IMR-90 (cell line): ENCODE data around the gene KLK6. TPM values are rescaled to one million over a fixed set of nuclear protein-coding genes. Genes with fewer than 3 reads are reported as not detected.

ENCODE experiments used
- ATAC-seq: fragments of 200-7000 bp; cut with Tn5 transposase; 2 replicates; pipeline ENCODE4 v1.9.1; 2020; ENCODE audit warnings: low read depth, mild to moderate bottlenecking, moderate library complexity
- BruUV-seq: library from RNA; stranded (reverse); fragments of 400-500 nt; replicated peaks from 2 replicates; lab custom pipeline; 2021; lab: Mats Ljungman, UMichigan
- CTCF ChIA-PET: fragments of 300-600 bp; formaldehyde crosslinking; extraction: SDS; loops from one replicate; lab custom pipeline; 2021; ENCODE audit warnings: antibody characterized with exemption; lab: Yijun Ruan, JAX
- POLR2A ChIA-PET: fragments of 300-600 bp; sonication (Branson Sonifier 250); formaldehyde crosslinking; loops from one replicate; lab custom pipeline; 2022; ENCODE audit warnings: antibody characterized with exemption; ENCODE audit not compliant: unreplicated experiment; lab: Charles Lee
- DNase-seq: peaks from one replicate; pipeline ENCODE4 v3.0.0; 2013
- H2AFZ ChIP-seq: replicated peaks from 2 replicates; pipeline ENCODE3; 2013; ENCODE audit warnings: low read length, mild to moderate bottlenecking; ENCODE audit not compliant: poor library complexity
- H2AK5ac ChIP-seq: 2 replicates; pipeline ENCODE4 v1.6.1; 2013; ENCODE audit warnings: low read depth, low read length, inconsistent platforms
- H2AK9ac ChIP-seq: replicated peaks from 2 replicates; pipeline ENCODE3; 2013; ENCODE audit warnings: mild to moderate bottlenecking, low read depth, low read length, moderate library complexity; ENCODE audit not compliant: poor library complexity
- H2BK120ac ChIP-seq: 2 replicates; pipeline ENCODE4 v1.6.1; 2013; ENCODE audit warnings: low read depth, low read length, inconsistent platforms
- H2BK15ac ChIP-seq: 3 replicates; pipeline ENCODE4 v1.6.1; 2013; ENCODE audit warnings: low read depth, low read length, inconsistent platforms
- H2BK20ac ChIP-seq: 2 replicates; pipeline ENCODE4 v1.6.1; 2013; ENCODE audit warnings: low read depth, mild to moderate bottlenecking, inconsistent platforms, low read length, moderate library complexity
- H2BK5ac ChIP-seq: 2 replicates; pipeline ENCODE4 v1.6.1; 2013; ENCODE audit warnings: mild to moderate bottlenecking, low read depth, low read length, inconsistent platforms; ENCODE audit not compliant: poor library complexity, severe bottlenecking
- H3K14ac ChIP-seq: replicated peaks from 2 replicates; pipeline ENCODE4 v1.6.1; 2013; ENCODE audit warnings: low read depth, low read length, inconsistent platforms
- H3K18ac ChIP-seq: 2 replicates; pipeline ENCODE4 v1.6.1; 2013; ENCODE audit warnings: low read depth, low read length, control low read depth
- H3K23ac ChIP-seq: 2 replicates; pipeline ENCODE4 v1.6.1; 2013; ENCODE audit warnings: low read depth, low read length, inconsistent platforms
- H3K27ac ChIP-seq: 2 replicates; pipeline ENCODE4 v1.5.1; 2013; ENCODE audit warnings: mild to moderate bottlenecking, control low read depth, low read length; ENCODE audit not compliant: insufficient read depth
- H3K27me3 ChIP-seq: 2 replicates; pipeline ENCODE4 v1.6.1; 2013; ENCODE audit warnings: low read length; ENCODE audit not compliant: control insufficient read depth, insufficient read depth
- H3K36me3 ChIP-seq: 2 replicates; pipeline ENCODE4 v1.6.1; 2013; ENCODE audit warnings: low read length, mixed read lengths; ENCODE audit not compliant: control insufficient read depth, insufficient read depth
- H3K4ac ChIP-seq: 2 replicates; pipeline ENCODE4 v1.6.1; 2013; ENCODE audit warnings: low read depth, low read length, inconsistent platforms
- H3K4me1 ChIP-seq: 2 replicates; pipeline ENCODE4 v1.6.1; 2013; ENCODE audit warnings: low read length, mixed read lengths; ENCODE audit not compliant: control insufficient read depth, insufficient read depth
- H3K4me2 ChIP-seq: 2 replicates; pipeline ENCODE4 v1.6.1; 2013; ENCODE audit warnings: low read depth, mild to moderate bottlenecking, control low read depth, low read length, moderate library complexity
- H3K4me3 ChIP-seq: 2 replicates; pipeline ENCODE4 v1.5.1; 2013; ENCODE audit warnings: low read depth, mild to moderate bottlenecking, control low read depth, low read length, moderate library complexity; ENCODE audit not compliant: insufficient read depth
- H3K56ac ChIP-seq: 2 replicates; pipeline ENCODE4 v1.6.1; 2013; ENCODE audit warnings: low read length, inconsistent platforms; ENCODE audit not compliant: insufficient read depth; ENCODE audit errors: extremely low read depth
- H3K79me1 ChIP-seq, 2 experiments: 2 replicates each; pipeline ENCODE4 v1.6.1; 2013; ENCODE audit warnings: low read length in 2 of 2, inconsistent platforms in 1 of 2, low read depth in 1 of 2
- H3K9ac ChIP-seq: 2 replicates; pipeline ENCODE4 v1.6.1; 2013; ENCODE audit warnings: low read depth, low read length, control low read depth
- H3K9me1 ChIP-seq: 2 replicates; pipeline ENCODE4 v1.6.1; 2013; ENCODE audit warnings: low read length, inconsistent platforms; ENCODE audit not compliant: insufficient read depth
- H3K9me3 ChIP-seq: 2 replicates; pipeline ENCODE4 v1.6.1; 2013; ENCODE audit warnings: low read length; ENCODE audit not compliant: control insufficient read depth, insufficient read depth
- H4K20me1 ChIP-seq: 2 replicates; pipeline ENCODE4 v1.6.1; 2013; ENCODE audit warnings: low read length, inconsistent platforms; ENCODE audit not compliant: insufficient read depth
- H4K5ac ChIP-seq: 2 replicates; pipeline ENCODE4 v1.6.1; 2013; ENCODE audit warnings: mild to moderate bottlenecking, low read depth, low read length, control low read depth
- H4K8ac ChIP-seq, 2 experiments: 2 replicates each; pipeline ENCODE4 v1.6.1; 2013; ENCODE audit warnings: low read depth in 2 of 2, low read length in 2 of 2, control low read depth in 1 of 2, inconsistent platforms in 1 of 2
- H4K91ac ChIP-seq: 2 replicates; pipeline ENCODE4 v1.6.1; 2013; ENCODE audit warnings: low read depth, low read length, inconsistent platforms; ENCODE audit not compliant: insufficient read depth
- BHLHE40 ChIP-seq: fragments of 150-350 bp; IDR thresholded peaks from 2 replicates; pipeline ENCODE4 v1.6.1; 2016; ENCODE audit warnings: mild to moderate bottlenecking, low read depth, low read length
- MAZ ChIP-seq: IDR thresholded peaks from 2 replicates; pipeline ENCODE4 v1.6.1; 2012; ENCODE audit warnings: low read depth, mild to moderate bottlenecking, low read length, improper control_type of control experiment, moderate library complexity, borderline replicate concordance
- MXI1 ChIP-seq: IDR thresholded peaks from 2 replicates; pipeline ENCODE4 v1.6.1; 2012; ENCODE audit warnings: low read depth, mild to moderate bottlenecking, low read length, moderate library complexity, borderline replicate concordance
- NFE2L2 ChIP-seq: fragments of 150-350 bp; IDR thresholded peaks from 2 replicates; pipeline ENCODE4 v1.6.1; 2016; ENCODE audit warnings: low read depth, mild to moderate bottlenecking, low read length
- POLR2A ChIP-seq: IDR thresholded peaks from 2 replicates; pipeline ENCODE4 v1.6.1; 2012; ENCODE audit warnings: mild to moderate bottlenecking, low read depth, low read length
- RAD21 ChIP-seq: IDR thresholded peaks from 2 replicates; pipeline ENCODE4 v1.6.1; 2012; ENCODE audit warnings: low read length, improper control_type of control experiment
- RCOR1 ChIP-seq: IDR thresholded peaks from 2 replicates; pipeline ENCODE4 v1.6.1; 2012; ENCODE audit warnings: mild to moderate bottlenecking, low read length, improper control_type of control experiment; ENCODE audit not compliant: insufficient replicate concordance
- RFX5 ChIP-seq: IDR thresholded peaks from 2 replicates; pipeline ENCODE4 v1.8.0; 2012; ENCODE audit warnings: low read depth, mild to moderate bottlenecking, low read length, moderate library complexity
- SMC3 ChIP-seq: fragments of 150-350 bp; IDR thresholded peaks from 2 replicates; pipeline ENCODE4 v1.6.1; 2016; ENCODE audit warnings: low read depth, mild to moderate bottlenecking, antibody characterized with exemption, low read length, moderate library complexity
- WGBS, 2 experiments: methylation state at CpG; one replicate each; pipeline versions ENCODE4 v1.1.5 to v1.1.7; 2013; ENCODE audit warnings: missing lambda C conversion rate in 2 of 2; ENCODE audit not compliant: insufficient read length in 1 of 2; ENCODE audit errors: extremely low coverage in 2 of 2; 5-methylcytosine and 5-hydroxymethylcytosine counted together
- dilution Hi-C: fragments of 300-500 bp; cut with HindIII; formaldehyde crosslinking; loops from one replicate; pipeline ENCODE4 v1.14.3; 2018; ENCODE audit warnings: low sequenced_read_pairs; ENCODE audit not compliant: unreplicated experiment
- in situ Hi-C: fragments of 300-500 bp; cut with MboI; formaldehyde crosslinking; loops from 3 replicates; pipeline ENCODE4 v1.14.3; 2019; ENCODE audit warnings: low sequenced_read_pairs, inconsistent platforms, mixed read lengths
- intact Hi-C: fragments of 100-400 bp; cut with micrococcal nuclease; formaldehyde crosslinking; loops from 2 replicates; pipeline ENCODE4 v1.10.0; 2022
- polyA plus RNA-seq, 3 experiments: library from polyadenylated mRNA; depleted of rRNA; stranded (reverse); fragments of >200 nt; gene quantifications; 2 replicates each; pipeline ENCODE4 v1.2.3, GENCODE V29; 2012; ENCODE audit warnings: low replicate concordance in 1 of 3
- total RNA-seq: library from RNA; depleted of rRNA; stranded (reverse); fragments of >200 nt; gene quantifications from 2 replicates; pipeline ENCODE4 v1.2.3, GENCODE V29; 2012
- TF ChIP-seq, protein P1 (sequence below): fragments of 150-350 bp; IDR thresholded peaks from 2 replicates; pipeline ENCODE4 v1.6.1; 2016; ENCODE audit warnings: low read depth, mild to moderate bottlenecking, low read length, moderate library complexity, borderline replicate concordance

Gene KLK6
- total and polyA plus RNA-seq, 2 of the 4 experiments (the other 2 are of a cell fraction): not detected

DNA sequence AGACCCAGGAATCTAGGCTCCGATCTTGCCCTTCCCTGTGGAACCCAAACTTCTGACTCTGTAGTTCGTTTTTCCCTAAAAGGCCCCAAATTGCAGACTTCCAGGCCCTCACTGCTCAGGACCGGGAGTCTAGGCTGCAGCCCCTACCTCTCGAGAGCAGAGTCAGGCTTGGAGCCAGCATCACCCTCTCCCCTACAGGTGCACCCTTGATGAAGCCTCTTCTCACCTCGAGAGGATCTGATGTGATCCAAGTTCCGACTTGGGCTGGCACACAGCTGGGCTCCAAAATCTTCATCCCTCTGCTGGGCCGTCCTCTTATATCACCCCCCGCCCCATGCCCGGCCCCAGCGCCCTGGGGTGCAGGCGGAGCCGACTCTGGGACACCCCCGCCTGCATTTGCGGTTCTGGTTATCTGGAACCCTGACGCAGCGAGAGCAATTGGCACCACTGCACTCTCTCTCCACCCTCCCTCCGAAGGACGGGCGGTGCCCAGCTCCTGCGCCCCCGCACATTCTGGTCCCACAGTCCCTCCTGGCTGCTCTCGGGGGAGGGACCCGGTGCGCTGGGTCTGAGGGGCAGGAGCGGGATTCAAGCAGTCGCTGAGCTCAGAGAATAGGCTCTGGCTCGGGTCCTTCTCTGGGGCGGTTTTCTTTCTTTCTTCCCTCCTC is 14.4 kb upstream of the KLK6 start, which contains the start of gene KLK7:
TSS of gene KLK7 (minus strand) at position 293 of the 668 bp plus-strand sequence. CDS start 1,518 bp downstream, outside the sequence.
- intact Hi-C loops: no loop called here

More for the DNA sequence above, 14.4 kb upstream of the KLK6 start, which contains the start of gene KLK7:
- no peaks in the 10 kb centered on the region for H4K20me1 ChIP-seq
- no peak within 1 kb of the TSS for H2BK120ac ChIP-seq
- H3K4me3 ChIP-seq: no peak within 1 kb of the TSS
- no peak within 1 kb of the TSS for H3K23ac ChIP-seq
- no peak within 1 kb of the TSS for H3K4ac ChIP-seq
- WGBS, 2 experiments: 14% methylated on average over 8 of the region's 28 CpGs; no CpG with 5 or more reads in 1 of the 2 experiments
- H4K8ac ChIP-seq: no peak within 1 kb of the TSS
- no peaks in the 10 kb centered on the region for H3K4me1 ChIP-seq
- no peaks in the 10 kb centered on the region for H3K9me3 ChIP-seq
- H4K5ac ChIP-seq: no peak within 1 kb of the TSS
- no peak within 1 kb of the TSS for H3K18ac ChIP-seq
- no peak within 1 kb of the TSS for H2AK5ac ChIP-seq
- no peak within 1 kb of the TSS for H2BK15ac ChIP-seq
- no peaks in the 10 kb centered on the region for H3K27me3 ChIP-seq
- no peak within 1 kb of the TSS for H3K4me2 ChIP-seq
- H2AK9ac ChIP-seq: no peak within 1 kb of the TSS
- H3K27ac ChIP-seq: no peak within 1 kb of the TSS
- CTCF ChIA-PET: no interaction called here
- H3K14ac ChIP-seq: no peak within 1 kb of the TSS
- ATAC-seq (no peak), DNase-seq (no peak)
- in situ Hi-C loops (no loop called here), dilution Hi-C loops (no loop called here)
- no peaks in the 10 kb centered on the region for H3K79me1 ChIP-seq
- H3K9me1 ChIP-seq: no peaks in the 10 kb centered on the region
- TF ChIP-seq NFE2L2 (no peak), RAD21 (no peak), RFX5 (no peak), RCOR1 (no peak), MAZ (no peak), SMC3 (no peak), POLR2A (no peak), BHLHE40 (no peak), MXI1 (no peak)
- TF ChIP-seq, protein P1, sequence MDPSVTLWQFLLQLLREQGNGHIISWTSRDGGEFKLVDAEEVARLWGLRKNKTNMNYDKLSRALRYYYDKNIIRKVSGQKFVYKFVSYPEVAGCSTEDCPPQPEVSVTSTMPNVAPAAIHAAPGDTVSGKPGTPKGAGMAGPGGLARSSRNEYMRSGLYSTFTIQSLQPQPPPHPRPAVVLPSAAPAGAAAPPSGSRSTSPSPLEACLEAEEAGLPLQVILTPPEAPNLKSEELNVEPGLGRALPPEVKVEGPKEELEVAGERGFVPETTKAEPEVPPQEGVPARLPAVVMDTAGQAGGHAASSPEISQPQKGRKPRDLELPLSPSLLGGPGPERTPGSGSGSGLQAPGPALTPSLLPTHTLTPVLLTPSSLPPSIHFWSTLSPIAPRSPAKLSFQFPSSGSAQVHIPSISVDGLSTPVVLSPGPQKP: no peak
- no peak within 1 kb of the TSS for H3K56ac ChIP-seq
- H2AFZ ChIP-seq: no peak within 1 kb of the TSS
- no TSS peak for BruUV-seq
- POLR2A ChIA-PET: interaction anchor here (0.5 kb wide), 1 partner anchor 37 kb away, joined by 5 read pairs; no protein-coding TSS in a partner anchor
- no peak within 1 kb of the TSS for H2BK5ac ChIP-seq
- H4K91ac ChIP-seq: no peak within 1 kb of the TSS
- H2BK20ac ChIP-seq: no peak within 1 kb of the TSS
- H3K9ac ChIP-seq: no peak within 1 kb of the TSS
- no peaks in the 10 kb centered on the region for H3K36me3 ChIP-seq
